AG09309 (cell line): Measurements from ENCODE around the gene TBC1D2B.
"Not testable (repeated sequence)": the region's sequence is repeated elsewhere in the genome, so short reads cannot be mapped to it uniquely, and the experiment has no call there.

Experiments used
- DNase-seq: peaks from one replicate; pipeline ENCODE4 v3.0.0-alpha.2; 2010; ENCODE audit warnings: low read depth
- H3K4me3 ChIP-seq: 2 replicates; pipeline ENCODE4 v1.5.1; 2011; ENCODE audit warnings: mild to moderate bottlenecking, low read depth, low read length, moderate library complexity; ENCODE audit not compliant: control insufficient read depth
- CTCF ChIP-seq: IDR thresholded peaks from 2 replicates; pipeline ENCODE4 v1.5.1; 2011; ENCODE audit warnings: mild to moderate bottlenecking, low read depth, low read length, inconsistent platforms; ENCODE audit not compliant: insufficient read depth, control insufficient read depth; ENCODE audit errors: missing control alignments

The TBC1D2B gene

GRCh38 chr15:77967798-77968197 is 109.7 kb downstream of the TBC1D2B start:
- H3K4me3 ChIP-seq: no peak overlapping the region
- no peak for DNase-seq
- no peak for TF ChIP-seq CTCF

GRCh38 chr15:77967235-77967615 is 110.3 kb downstream of the TBC1D2B start:
- not testable (repeated sequence) for H3K4me3 ChIP-seq, DNase-seq

- peak; percentile 81 for TF ChIP-seq CTCF
- no peak overlapping the region for H3K4me3 ChIP-seq
- DNase-seq: no peak
These were observed 110.8 kb downstream of the TBC1D2B start for GRCh38 chr15:77966540-77967234.

GRCh38 chr15:77964193-77964592 is 113.3 kb downstream of the TBC1D2B start:
- no peak overlapping the region for H3K4me3 ChIP-seq
- no peak for DNase-seq
- TF ChIP-seq CTCF: no peak

- TF ChIP-seq CTCF: peak; percentile 97
- peak; percentile 1 for DNase-seq
- peak overlapping the region; percentile 29 for H3K4me3 ChIP-seq
These were observed 118.1 kb downstream of the TBC1D2B start for GRCh38 chr15:77959432-77959879.

- DNase-seq, H3K4me3 ChIP-seq: not testable (repeated sequence)
These were observed 118.6 kb downstream of the TBC1D2B start for GRCh38 chr15:77958716-77959431.

- not testable (repeated sequence) for H3K4me3 ChIP-seq, DNase-seq
These were observed 119.5 kb downstream of the TBC1D2B start for GRCh38 chr15:77958021-77958420.

- DNase-seq: peak; percentile 1
- H3K4me3 ChIP-seq: not testable (repeated sequence)
These were observed 123.6 kb downstream of the TBC1D2B start for GRCh38 chr15:77953926-77954325.

- TF ChIP-seq CTCF: peak; percentile 15
- H3K4me3 ChIP-seq, DNase-seq: not testable (repeated sequence)
These were observed 124.5 kb downstream of the TBC1D2B start for GRCh38 chr15:77952928-77953446.

GRCh38 chr15:77951105-77951786 is 126.3 kb downstream of the TBC1D2B start:
- not testable (repeated sequence) for DNase-seq, H3K4me3 ChIP-seq

GRCh38 chr15:77950470-77950869 is 127.0 kb downstream of the TBC1D2B start:
- not testable (repeated sequence) for H3K4me3 ChIP-seq, DNase-seq
